Activated T-cell treated with anti-CD3 and anti-CD28 coated beads for 4 hours (primary cell): ENCODE results near the gene ERICH6.

Source experiments
- DNase-seq: peaks from one replicate; pipeline ENCODE4 v3.0.0-alpha.2; 2020

The ERICH6 gene

DNA sequence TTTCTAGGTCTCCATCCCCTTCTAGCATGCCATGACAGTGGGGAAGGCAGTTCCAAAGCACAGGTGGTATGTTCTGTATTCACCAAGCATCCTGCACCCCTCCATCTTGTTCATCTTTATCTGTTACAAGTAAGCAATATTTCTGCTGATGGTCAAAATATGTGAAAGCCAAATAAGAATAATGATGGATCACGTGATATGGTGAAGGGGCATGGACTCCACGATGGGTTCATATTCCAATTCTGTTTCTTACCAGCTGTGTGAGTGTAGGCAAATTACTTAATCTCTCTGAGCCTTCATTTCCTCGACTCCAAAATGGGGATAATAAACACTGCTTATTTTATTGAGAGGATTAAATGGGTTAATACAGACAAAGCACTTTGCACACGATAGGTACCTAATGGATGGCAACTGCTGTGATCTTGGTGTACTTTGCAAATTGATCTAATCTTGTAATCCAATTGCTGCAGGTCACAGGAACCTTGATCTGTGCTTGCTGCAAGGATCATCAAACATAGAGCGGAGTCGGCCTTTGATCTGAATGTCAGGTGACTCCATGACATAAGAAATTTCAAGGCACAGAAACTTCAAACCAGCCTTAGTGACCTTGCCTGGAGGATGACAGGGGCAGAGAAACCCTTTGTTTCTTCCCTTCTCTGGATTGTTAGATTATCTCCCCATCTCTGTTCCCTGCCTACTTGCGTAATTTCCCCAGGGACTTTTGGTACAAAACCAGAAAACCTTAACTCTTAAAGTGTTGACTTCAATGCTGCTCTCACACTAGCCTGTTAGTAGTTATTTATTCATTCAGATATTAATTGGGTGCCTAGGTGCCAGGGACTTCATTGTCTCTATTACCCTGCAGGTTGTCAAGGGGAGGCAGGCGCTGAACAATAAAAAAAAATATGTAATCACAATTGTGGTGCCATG is 33.4 kb upstream of the ERICH6 start:
- no peak for DNase-seq

GRCh38 chr3:150736316-150736719 is 32.6 kb upstream of the ERICH6 start:
- no peak for DNase-seq

DNA sequence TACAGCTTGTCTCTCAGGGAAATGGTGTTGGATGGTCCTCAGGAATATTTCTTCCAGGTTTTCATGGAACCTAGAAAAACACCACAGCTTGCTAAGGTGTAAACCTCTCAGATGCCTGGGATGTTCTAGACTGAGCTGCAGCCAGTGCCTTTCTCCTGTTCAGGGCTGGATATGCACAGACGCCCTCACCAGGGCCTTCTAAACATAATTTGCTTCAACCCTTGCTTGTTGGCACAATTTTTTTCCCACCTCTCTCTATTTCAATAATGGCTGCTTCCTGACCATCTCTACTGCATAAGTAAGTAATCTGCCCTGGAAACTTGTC is 31.0 kb upstream of the ERICH6 start:
- no peak for DNase-seq

- no peak for DNase-seq
These were observed 30.4 kb upstream of the ERICH6 start for GRCh38 chr3:150733936-150734794.

GRCh38 chr3:150733373-150733935 is 29.7 kb upstream of the ERICH6 start:
- no peak for DNase-seq

DNA sequence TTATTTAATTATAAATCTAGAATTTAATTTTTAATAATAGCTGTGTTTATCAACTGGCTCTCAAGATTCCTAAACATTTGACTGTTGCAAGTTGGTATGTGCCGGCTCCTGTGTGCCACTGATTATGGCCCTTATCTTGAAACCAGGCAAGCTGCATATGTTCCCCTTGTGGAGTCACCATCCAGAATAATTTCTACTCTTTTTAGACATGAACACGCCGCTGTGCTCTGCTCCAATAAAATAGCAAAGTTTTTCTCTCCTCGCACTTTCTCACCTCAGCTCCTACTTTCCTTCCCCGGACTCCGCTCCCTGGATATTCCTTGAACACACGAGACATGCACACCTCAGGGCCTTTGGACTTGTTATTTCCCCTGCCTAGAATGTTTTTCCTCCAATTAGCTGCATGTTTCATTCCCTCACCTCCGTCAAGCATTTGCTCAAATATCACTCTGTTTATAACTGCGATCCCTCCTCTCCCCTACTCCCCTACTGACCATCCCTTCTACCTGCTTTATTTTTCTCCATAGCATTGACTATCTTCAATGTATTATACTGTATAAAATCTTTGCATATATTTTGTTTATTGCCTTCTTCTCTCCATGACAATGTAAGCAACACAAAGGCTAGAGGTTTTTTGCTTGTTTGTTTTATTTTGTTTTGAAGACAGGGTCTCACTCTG is 26.1 kb upstream of the ERICH6 start:
- DNase-seq = no peak

DNA sequence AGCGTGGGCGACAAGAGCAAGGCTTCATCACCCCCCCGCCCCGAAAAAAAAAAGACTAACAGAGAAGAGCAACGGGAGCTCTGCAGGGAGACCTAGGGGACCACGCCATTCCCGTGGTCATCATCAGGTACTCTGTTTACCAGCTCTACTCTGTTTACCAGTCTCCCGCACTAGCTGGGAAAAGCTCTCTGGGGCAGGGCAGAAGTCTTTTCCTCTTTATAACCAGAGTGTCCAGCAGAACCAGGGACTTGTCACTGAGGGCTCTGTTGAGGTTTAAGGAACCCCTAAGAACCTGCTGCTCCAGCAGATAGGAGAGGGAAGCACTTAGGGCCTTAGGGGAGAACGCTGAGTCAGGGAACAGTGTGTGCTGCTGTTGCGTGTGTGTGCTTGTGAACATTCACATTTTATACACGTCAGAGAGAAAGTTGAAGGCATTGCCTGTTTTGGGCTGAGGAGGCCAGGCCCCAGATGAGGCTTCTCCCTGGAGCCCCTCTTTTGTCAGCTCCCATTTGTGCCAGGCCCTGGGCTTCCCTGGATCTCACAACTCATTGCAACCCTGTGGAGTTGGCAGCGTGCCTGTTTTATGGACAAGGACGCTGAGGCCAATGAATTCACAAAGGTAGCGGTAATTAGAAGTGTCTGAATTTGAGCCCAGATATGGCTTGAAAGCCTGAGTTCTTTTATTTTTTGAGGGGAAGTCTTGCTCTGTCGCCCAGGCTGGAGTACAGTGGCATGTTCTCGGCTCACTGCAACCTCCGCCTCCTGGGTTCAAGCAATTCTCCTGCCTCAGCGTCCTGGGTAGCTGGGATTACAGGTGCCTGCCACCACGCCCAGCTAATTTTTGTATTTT is 24.2 kb upstream of the ERICH6 start:
- DNase-seq = no peak

DNA sequence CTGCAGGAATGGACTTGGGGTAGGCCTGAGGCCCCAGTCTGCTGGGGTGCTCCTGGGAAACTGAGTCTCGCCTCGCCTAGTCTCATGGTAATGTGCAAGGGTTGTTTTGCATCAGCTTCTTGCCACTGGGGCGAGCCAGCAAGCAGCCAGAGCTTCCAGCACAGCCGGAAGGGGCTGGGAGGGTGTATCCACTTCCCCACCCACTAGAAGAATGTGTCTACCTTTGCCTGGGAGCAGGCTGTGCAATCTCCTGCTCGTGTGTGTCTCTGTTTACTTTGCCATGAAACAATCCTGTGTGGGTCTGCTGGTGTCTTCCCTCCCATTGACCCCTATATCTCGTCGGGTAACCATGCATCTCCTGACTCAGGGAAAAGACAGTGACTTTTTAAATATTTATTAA is 21.8 kb upstream of the ERICH6 start:
- no peak for DNase-seq

DNA sequence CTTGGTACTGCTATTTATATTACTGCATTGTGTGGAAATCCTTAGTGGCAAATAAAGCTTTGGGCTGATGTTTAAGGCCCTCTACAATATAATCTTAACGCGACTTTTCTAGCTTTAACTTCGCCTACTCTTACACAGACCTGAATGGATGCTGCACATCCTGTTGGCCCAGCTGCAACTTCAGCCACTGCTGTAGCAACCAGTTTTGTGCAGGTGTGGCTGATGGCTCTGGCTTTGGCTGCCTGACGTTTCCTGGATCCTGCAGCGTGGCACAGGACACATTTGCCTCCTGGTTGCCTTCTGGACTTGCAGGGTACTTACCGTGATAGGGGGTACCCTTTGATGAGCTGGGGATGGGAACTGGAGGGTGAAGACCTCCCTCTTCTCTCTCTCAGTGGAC is 20.2 kb upstream of the ERICH6 start:
- no peak for DNase-seq

- no peak for DNase-seq
These were observed 18.5 kb upstream of the ERICH6 start for GRCh38 chr3:150722267-150722666.

DNA sequence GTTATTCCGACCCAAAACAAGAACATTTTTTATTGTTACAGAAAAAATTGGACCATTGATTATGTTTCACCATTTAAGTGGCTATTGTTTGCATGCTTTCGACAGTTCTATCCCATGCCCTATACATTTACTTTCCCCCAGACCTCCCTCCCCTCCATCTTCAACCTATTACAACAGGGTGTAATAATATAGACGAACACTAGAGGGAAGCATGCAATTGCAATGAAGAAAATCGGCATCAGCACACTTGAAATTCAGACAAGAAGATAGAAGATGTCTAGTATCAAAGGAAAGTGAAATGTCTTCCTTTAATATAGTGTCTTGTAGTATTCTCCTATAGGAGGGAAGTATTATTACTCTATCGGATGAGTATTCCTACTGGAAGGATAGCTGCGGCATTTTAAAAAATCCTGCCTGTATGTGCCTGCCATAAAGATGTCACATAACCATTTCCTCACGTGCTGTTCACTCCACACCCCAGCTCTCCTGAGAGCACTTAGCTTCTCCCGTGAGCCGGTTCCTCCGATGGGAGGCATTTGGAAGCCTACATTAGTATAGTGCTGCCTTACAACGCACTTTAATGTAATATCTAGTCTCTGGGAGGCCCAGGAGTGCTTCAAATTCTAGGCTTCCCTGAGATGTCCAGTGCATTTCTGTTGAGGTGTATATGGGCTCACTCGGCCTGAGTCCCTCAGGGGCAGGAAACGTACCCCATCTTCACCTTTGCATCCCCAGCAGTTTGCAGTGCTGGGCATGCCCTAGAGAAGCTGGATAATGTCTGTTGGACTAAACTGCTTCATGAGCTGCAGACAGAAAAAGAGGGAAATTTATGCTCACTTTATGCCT is 17.8 kb upstream of the ERICH6 start:
- no peak for DNase-seq

GRCh38 chr3:150720444-150720843 is 16.7 kb upstream of the ERICH6 start:
- DNase-seq = no peak

DNA sequence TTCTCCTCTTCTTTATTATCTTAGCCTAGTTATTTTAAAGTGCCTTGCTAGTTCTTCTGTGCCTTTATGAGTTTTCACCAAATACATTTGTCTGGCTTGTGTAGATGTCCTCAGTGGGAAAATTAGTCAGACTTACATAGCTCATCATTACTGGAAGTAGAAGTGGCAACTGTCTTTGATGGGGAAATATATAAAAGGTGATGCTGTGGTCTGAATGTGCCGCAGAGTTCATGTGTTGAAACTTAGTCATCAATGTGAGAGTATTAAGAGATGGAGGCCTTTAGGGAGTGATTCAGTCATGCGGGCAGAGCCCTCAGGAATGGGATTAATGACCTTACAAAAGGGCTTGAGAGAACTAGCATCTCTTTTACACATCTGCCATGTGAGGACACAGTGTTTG is 6.4 kb upstream of the ERICH6 start:
- no peak for DNase-seq

DNA sequence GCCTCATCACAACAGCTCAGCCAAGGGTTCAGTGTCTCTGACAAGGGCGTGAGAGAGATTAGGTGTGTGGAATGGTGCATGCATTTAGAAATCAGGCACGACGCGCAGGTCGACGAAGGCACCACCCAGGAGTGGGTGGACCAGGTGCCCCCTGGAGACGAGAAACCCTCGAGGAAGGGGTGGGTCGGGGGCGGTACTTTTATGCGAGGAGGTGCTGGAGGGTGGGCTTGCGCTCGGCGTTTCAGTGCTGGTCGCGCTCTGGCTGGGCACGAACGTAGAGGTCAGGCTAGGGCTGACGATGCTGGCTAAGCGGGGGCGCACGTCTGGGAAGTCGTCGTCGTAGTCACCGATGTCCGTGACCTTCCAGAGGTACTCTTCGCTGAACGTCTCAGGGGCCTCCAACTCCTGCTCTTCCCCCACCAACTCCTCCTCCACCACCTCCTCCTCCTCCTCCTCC is 393 bp downstream of the ERICH6 start:
- peak; percentile 21 for DNase-seq

GRCh38 chr3:150699068-150699639 is 4.6 kb downstream of the ERICH6 start:
- no peak for DNase-seq

- no peak for DNase-seq
These were observed 6.1 kb downstream of the ERICH6 start for GRCh38 chr3:150697646-150698045.

GRCh38 chr3:150691414-150692040 is 12.2 kb downstream of the ERICH6 start:
- no peak for DNase-seq

GRCh38 chr3:150687613-150688012 is 16.1 kb downstream of the ERICH6 start:
- no peak for DNase-seq

DNA sequence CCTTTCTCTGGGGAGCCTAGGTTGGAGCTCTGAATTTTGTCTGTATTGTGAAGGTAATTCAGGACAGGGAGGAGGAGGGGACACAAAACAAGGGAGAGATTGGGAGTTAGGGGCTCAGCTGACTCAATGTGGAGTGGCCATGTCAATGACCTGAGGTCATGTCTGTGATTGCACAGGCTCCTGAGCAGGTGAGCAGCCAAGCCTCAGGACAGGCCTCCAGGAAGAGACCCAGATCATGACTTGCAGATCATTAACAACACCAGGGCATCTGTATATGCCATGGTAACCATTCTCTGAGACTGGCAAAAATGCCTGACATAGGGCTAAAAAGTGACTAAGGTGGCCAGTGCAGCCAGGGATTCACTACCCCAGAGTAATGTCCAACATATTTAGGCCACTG is 20.9 kb downstream of the ERICH6 start:
- DNase-seq = no peak

GRCh38 chr3:150682279-150682678 is 21.4 kb downstream of the ERICH6 start:
- no peak for DNase-seq
